Measurements from ENCODE around the gene ZC3H14.

Gene ZC3H14

DNA sequence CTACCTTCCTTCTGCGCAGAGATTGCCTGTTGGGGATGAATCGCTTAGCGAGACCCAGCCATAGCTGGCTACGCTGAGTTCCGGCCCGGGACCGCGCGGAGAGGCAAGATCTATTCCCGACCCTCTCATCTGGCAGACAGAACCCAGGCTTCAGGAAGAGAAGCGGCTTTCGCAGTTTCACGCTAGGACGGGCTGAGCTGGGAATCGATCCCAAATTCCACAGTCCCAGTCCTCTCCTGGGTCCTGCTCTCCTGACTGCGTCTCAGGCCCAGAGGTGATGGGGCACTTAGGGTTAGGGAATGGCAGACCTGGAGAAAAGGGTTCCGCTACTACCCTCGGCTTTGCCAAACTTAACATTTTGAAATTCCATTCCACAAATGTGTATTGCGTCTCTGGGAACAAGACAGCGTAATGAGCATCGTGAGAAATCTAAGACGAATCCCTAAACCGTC is 10.8 kb upstream of the ZC3H14 start:
- peak overlapping the region; percentile 56 to 80 for H3K27ac ChIP-seq
- TF ChIP-seq, protein P1, sequence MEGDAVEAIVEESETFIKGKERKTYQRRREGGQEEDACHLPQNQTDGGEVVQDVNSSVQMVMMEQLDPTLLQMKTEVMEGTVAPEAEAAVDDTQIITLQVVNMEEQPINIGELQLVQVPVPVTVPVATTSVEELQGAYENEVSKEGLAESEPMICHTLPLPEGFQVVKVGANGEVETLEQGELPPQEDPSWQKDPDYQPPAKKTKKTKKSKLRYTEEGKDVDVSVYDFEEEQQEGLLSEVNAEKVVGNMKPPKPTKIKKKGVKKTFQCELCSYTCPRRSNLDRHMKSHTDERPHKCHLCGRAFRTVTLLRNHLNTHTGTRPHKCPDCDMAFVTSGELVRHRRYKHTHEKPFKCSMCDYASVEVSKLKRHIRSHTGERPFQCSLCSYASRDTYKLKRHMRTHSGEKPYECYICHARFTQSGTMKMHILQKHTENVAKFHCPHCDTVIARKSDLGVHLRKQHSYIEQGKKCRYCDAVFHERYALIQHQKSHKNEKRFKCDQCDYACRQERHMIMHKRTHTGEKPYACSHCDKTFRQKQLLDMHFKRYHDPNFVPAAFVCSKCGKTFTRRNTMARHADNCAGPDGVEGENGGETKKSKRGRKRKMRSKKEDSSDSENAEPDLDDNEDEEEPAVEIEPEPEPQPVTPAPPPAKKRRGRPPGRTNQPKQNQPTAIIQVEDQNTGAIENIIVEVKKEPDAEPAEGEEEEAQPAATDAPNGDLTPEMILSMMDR (IDR thresholded peaks at IDR 0.05), result no peak
- H3K4me3 ChIP-seq, result peak overlapping the region; percentile 83
- no peak for DNase-seq (ENCODE audit: low spot score)

DNA sequence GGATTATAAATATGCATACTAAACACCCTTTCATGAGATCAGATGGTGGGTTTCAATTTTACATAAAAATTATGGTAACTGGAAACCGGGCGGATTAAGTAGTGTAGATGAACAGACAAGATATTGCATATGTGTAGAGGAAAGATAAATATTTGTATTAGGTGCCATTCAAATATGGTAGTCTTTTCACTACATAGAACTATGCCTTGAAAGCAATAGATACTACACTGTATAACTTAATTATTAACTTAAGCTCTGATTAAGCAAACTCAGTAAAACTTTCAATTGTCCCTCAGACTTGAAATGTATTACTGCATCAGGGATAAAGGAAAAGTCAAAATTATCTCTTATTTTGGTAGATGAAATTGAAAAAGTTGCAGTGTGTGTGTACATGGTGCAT is 10.0 kb upstream of the ZC3H14 start:
- Histone ChIP-seq H3K27ac (no peak overlapping the region), H3K4me3 (peak overlapping the region; percentile 20)

DNA sequence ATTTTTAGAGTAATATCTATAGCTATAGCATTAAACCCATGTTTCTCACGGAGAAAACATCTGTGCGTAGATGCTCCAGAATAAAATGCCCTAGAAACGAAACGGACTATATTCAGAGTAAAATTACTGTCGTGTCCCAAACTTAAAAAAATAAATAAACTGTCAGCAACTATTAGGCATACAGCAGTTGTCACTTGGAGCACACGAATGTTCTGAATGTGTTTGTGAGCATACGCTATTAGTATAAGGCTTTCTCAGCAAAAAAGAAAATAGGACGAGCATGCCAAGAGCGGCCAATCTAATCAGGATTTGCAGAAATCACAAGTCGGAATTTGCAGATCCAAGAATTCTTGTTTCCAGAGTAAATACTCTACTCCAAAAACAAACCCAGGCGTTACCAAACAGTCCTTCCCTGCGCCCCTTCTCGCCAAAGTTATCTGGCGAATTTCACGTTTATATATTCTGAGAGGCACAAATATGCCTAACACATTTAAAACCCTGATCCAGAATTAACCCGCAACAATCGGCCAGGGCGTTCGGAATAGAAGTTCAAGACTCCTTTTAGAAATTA is 8.9 kb upstream of the ZC3H14 start:
- DNase-seq (ENCODE audit: low spot score), result no peak
- Histone ChIP-seq H3K27ac (peak overlapping the region; percentile 83 to 94), H3K4me3 (peak overlapping the region; percentile 89)
- TF ChIP-seq, protein P1 (IDR thresholded peaks at IDR 0.05), result no peak

More for the DNA sequence above, 10.0 kb upstream of the ZC3H14 start:
- TF ChIP-seq, protein P1 (IDR thresholded peaks at IDR 0.05), result no peak
- no peak for DNase-seq (ENCODE audit: low spot score)

DNA sequence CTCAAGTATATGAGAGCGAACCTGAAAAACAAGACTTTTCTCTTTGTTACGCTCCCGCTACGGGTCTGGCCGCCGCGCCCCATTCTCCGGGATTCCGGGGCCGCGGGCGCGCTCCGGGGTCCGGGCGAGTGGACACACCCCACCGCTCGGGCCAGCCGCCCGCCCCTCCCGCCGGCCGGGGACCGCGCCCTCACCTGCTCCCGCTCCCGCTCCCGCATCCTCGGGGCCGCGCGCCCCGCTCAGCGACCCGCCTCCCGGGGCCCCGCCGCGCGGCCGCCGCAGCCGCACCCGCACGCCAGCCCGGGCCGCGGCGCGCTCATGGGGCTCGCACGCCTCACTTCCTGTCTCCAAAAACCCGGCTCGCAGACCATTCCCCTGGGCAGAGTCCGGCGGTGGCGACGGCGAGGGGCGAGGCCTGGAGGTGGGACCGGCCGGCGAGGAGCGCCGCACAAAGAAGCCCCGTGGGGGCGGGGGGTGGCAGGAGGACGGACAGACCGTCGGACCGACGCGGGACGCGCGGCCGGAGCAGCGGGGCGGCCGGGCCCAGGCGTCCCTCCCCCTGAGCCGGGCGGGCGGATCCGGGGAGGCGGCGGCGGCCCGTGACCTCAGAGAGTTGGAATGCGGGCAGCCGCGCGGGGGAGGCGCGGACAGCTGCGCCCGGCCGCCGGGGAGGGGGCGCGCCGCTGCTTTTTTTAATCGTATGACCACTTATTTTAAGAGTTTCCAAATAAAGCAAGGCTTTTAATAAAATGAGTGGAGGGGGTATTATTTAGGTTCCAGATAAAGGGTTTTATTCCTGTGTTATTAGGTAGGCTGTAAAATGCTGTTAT is 8.2 kb upstream of the ZC3H14 start, which contains the start of gene PTPN21:
TSS of gene PTPN21 (minus strand) at position 551 of the 830 bp plus-strand sequence. CDS start 4,590 bp downstream, outside the sequence.
- peak; percentile 84 for DNase-seq (ENCODE audit: low spot score)
- peak within 1 kb of the TSS; percentile 83 to 94 for H3K27ac ChIP-seq
- peak within 1 kb of the TSS; percentile 89 for H3K4me3 ChIP-seq
- TF ChIP-seq, protein P1 (IDR thresholded peaks at IDR 0.05), result no peak

DNA sequence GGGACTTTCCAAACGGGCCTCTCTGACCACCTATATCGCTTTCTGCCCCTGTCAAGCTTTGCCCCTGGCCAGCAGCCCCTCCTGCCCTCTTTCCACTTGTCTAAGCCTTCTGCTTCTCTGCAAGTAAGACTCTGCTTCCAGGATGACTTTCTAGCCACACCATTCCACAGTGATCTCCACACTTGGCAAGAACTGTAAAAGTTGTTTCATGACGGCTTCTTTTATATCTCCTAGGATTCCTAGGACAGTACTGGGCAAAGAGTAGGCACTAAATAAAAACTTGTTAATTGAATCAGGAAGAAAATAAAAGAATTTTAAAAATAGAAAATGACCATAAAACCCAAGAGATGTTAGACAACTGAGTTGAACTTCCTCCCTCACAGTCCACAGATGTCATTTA is 6.3 kb upstream of the ZC3H14 start:
- DNase-seq (ENCODE audit: low spot score), result no peak
- H3K27ac ChIP-seq, result no peak overlapping the region
- H3K4me3 ChIP-seq, result no peak overlapping the region
- TF ChIP-seq, protein P1 (IDR thresholded peaks at IDR 0.05), result no peak

DNA sequence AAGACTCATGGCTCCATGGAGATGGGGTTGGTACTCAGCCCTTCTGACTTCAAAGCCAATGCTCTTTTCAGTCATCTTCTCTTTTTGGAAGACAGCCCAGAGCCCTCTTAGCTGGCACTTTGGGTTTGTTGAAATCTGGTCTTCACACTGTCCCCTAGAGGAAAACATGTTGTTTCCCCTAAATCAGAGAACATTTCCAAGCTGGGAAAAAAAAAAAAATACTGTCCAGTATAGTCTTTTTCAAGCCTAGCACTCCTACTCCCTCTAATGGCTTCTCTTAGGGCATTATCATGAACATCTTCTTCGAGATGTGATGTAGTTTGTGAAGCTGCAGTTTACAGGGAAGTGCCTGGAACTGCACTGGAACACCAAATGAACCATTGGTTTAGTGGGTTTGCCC is 3.0 kb upstream of the ZC3H14 start:
- TF ChIP-seq, protein P1 (IDR thresholded peaks at IDR 0.05), result no peak
- DNase-seq (ENCODE audit: low spot score), result no peak
- no peak overlapping the region for H3K27ac ChIP-seq
- no peak overlapping the region for H3K4me3 ChIP-seq

DNA sequence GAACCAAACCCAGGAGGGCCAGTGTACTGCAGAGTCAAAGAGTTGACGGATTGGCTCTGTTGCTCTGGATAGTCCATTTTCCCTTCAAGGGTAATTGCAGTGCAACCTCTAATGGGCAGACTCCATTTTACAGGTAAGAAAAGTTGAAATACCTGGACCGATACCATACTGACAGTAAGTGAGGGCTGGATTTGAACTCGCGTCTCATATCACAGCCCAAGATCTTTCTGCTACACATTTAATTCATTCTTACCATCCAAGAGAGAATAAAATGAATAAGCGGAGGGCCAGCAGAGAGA is 356 bp upstream of the ZC3H14 start:
- DNase-seq (ENCODE audit: low spot score), result no peak
- TF ChIP-seq, protein P1 (IDR thresholded peaks at IDR 0.05), result no peak
- Histone ChIP-seq H3K4me3 (peak overlapping the region; percentile 92), H3K27ac (peak overlapping the region; percentile 92 to 95)

All from coronary artery (tissue), 2 donors.